HCT116 (cell line): ENCODE measurements around the gene ZBTB39. TPM values are rescaled to one million over a fixed set of nuclear protein-coding genes. Genes with fewer than 3 reads are reported as not detected.

Experiments
- ATAC-seq: fragments of 200-7000 bp; cut with Tn5 transposase; 2 replicates; pipeline ENCODE4 v1.9.1; 2020; ENCODE audit warnings: mild to moderate bottlenecking, moderate library complexity
- BruUV-seq: library from RNA; stranded (reverse); fragments of 400-500 nt; replicated peaks from 2 replicates; lab custom pipeline; 2021; lab: Mats Ljungman, UMichigan
- CTCF ChIA-PET: fragments of 300-600 bp; sonication (Branson Sonifier 250); formaldehyde crosslinking; loops from one replicate; lab custom pipeline; 2021; ENCODE audit warnings: antibody characterized with exemption; lab: Charles Lee
- POLR2A ChIA-PET: fragments of 300-600, 350-600 bp; sonication (Branson Sonifier 250); formaldehyde crosslinking; loops from one replicate; lab custom pipeline; 2021; ENCODE audit warnings: antibody characterized with exemption; lab: Charles Lee
- RAD21 ChIA-PET, 2 experiments: fragments of 300-600 bp; sonication (Branson Sonifier 250); formaldehyde crosslinking; loops; one replicate each; lab custom pipeline; 2023; ENCODE audit warnings: low total read pairs in 2 of 2; ENCODE audit not compliant: uncharacterized antibody in 2 of 2, unreplicated experiment in 2 of 2, low non-redundant PET in 1 of 2; lab: Charles Lee
- DNase-seq: peaks from one replicate; pipeline ENCODE4 v3.0.0-alpha.2; 2010; ENCODE audit warnings: low read depth, low spot score
- H2AFZ ChIP-seq: fragments of 200-600 bp; shearing (Covaris generic), sonication (generic); 2 replicates; pipeline ENCODE4 v1.6.1; 2017; ENCODE audit warnings: low read depth, mixed run types, mixed read lengths, antibody characterized with exemption, low read length; ENCODE audit not compliant: poor library complexity, severe bottlenecking
- H3K27ac ChIP-seq: 2 replicates; pipeline ENCODE4 v1.5.1; 2012; ENCODE audit warnings: low read depth, low read length
- H3K27me3 ChIP-seq: fragments of 200-600 bp; sonication (generic); 2 replicates; pipeline ENCODE4 v1.6.1; 2016; ENCODE audit warnings: mixed run types, low read length, mixed read lengths; ENCODE audit not compliant: insufficient read depth
- H3K36me3 ChIP-seq, 2 experiments: fragments of 200-500 bp in 1 of 2; fragments of 200-600 bp in 1 of 2; sonication (Bioruptor generic) in 1 of 2; sonication (generic) in 1 of 2; 2 replicates each; pipeline versions ENCODE4 v1.5.1 to v1.6.1; 2014 to 2016; ENCODE audit warnings: low read length in 2 of 2, inconsistent platforms in 1 of 2, mixed read lengths in 1 of 2, mixed run types in 1 of 2; ENCODE audit not compliant: insufficient read depth in 2 of 2, control insufficient read depth in 1 of 2
- H3K4me1 ChIP-seq, 2 experiments: fragments of 200-600 bp in 1 of 2; sonication (generic) in 1 of 2; 2 replicates each; pipeline versions ENCODE4 v1.5.1 to v1.6.1; 2012 to 2017; ENCODE audit warnings: low read length in 2 of 2, inconsistent platforms in 1 of 2, mild to moderate bottlenecking in 1 of 2, mixed read lengths in 1 of 2, mixed run types in 1 of 2, moderate library complexity in 1 of 2; ENCODE audit not compliant: insufficient read depth in 2 of 2, control insufficient read depth in 1 of 2
- H3K4me2 ChIP-seq: fragments of 200-600 bp; sonication (generic); 2 replicates; pipeline ENCODE4 v1.6.1; 2017; ENCODE audit warnings: mixed run types, low read length, mixed read lengths
- H3K4me3 ChIP-seq, 2 experiments: fragments of 200-600 bp in 1 of 2; sonication (generic) in 1 of 2; replicated peaks in 1 of 2; 2 replicates each; pipeline ENCODE4 v1.5.1; 2011 to 2016; ENCODE audit warnings: low read length in 2 of 2, control low read depth in 1 of 2, low read depth in 1 of 2, mild to moderate bottlenecking in 1 of 2, mixed read lengths in 1 of 2, mixed run types in 1 of 2
- H3K79me2 ChIP-seq: fragments of 200-600 bp; sonication (generic); 2 replicates; pipeline ENCODE4 v1.6.1; 2017; ENCODE audit warnings: mild to moderate bottlenecking, mixed run types, low read length, moderate library complexity, mixed read lengths; ENCODE audit not compliant: insufficient read depth
- H3K9ac ChIP-seq: fragments of 200-600 bp; sonication (generic); 2 replicates; pipeline ENCODE4 v1.6.1; 2016; ENCODE audit warnings: low read length, mixed read lengths
- H3K9me2 ChIP-seq: fragments of 200-600 bp; sonication (generic), shearing (Covaris generic); 2 replicates; pipeline ENCODE4 v1.6.1; 2017; ENCODE audit warnings: mixed run types, mild to moderate bottlenecking, moderate library complexity; ENCODE audit not compliant: insufficient read depth
- H3K9me3 ChIP-seq, 2 experiments: fragments of 200-500 bp in 1 of 2; fragments of 200-600 bp in 1 of 2; sonication (Bioruptor generic) in 1 of 2; sonication (generic) in 1 of 2; 2 replicates each; pipeline ENCODE4 v1.6.1; 2014 to 2017; ENCODE audit warnings: low read length in 2 of 2, mixed read lengths in 2 of 2, inconsistent platforms in 1 of 2, low read depth in 1 of 2, mild to moderate bottlenecking in 1 of 2, mixed run types in 1 of 2, moderate library complexity in 1 of 2; ENCODE audit not compliant: control insufficient read depth in 1 of 2, insufficient read depth in 1 of 2
- H4K20me1 ChIP-seq: fragments of 200-600 bp; sonication (generic), shearing (Covaris generic); 2 replicates; pipeline ENCODE4 v1.6.1; 2017; ENCODE audit warnings: mixed run types, mild to moderate bottlenecking, moderate library complexity; ENCODE audit not compliant: insufficient read depth
- ATF3 ChIP-seq: IDR thresholded peaks from 2 replicates; pipeline ENCODE4 v1.6.1; 2012
- CEBPB ChIP-seq: IDR thresholded peaks from 2 replicates; pipeline ENCODE4 v1.6.1; 2012; ENCODE audit warnings: low read depth
- ELF1 ChIP-seq: IDR thresholded peaks from 2 replicates; pipeline ENCODE4 v1.6.1; 2012; ENCODE audit warnings: low read depth, borderline replicate concordance
- EZH2 ChIP-seq: fragments of 200-600 bp; sonication (generic); IDR thresholded peaks from 2 replicates; pipeline ENCODE4 v1.6.1; 2017; ENCODE audit warnings: antibody characterized with exemption, mixed run types
- EZH2phosphoT487 ChIP-seq: fragments of 200-600 bp; IDR thresholded peaks from 2 replicates; pipeline ENCODE4 v1.6.1; 2018; ENCODE audit warnings: antibody characterized with exemption, borderline replicate concordance
- FOSL1 ChIP-seq: IDR thresholded peaks from 2 replicates; pipeline ENCODE4 v1.6.1; 2012; ENCODE audit warnings: low read depth
- JUND ChIP-seq: IDR thresholded peaks from 2 replicates; pipeline ENCODE4 v1.6.1; 2012
- MAX ChIP-seq: IDR thresholded peaks from 2 replicates; pipeline ENCODE4 v1.6.1; 2012
- REST ChIP-seq: IDR thresholded peaks from 2 replicates; pipeline ENCODE4 v1.6.1; 2012; ENCODE audit warnings: low read depth
- SP1 ChIP-seq: IDR thresholded peaks from 2 replicates; pipeline ENCODE4 v1.6.1; 2012; ENCODE audit warnings: low read depth
- TCF7L2 ChIP-seq: IDR thresholded peaks from 2 replicates; pipeline ENCODE4 v1.7.0; 2011; ENCODE audit warnings: borderline replicate concordance, inconsistent platforms; ENCODE audit not compliant: insufficient read depth, insufficient read length; ENCODE audit errors: extremely low read depth
- ZBTB33 ChIP-seq: IDR thresholded peaks from 2 replicates; pipeline ENCODE4 v1.6.1; 2011; ENCODE audit warnings: mild to moderate bottlenecking, low read length, moderate library complexity; ENCODE audit not compliant: insufficient replicate concordance; ENCODE audit errors: extremely low read depth
- intact Hi-C: fragments of 100-400 bp; cut with micrococcal nuclease; formaldehyde crosslinking; loops from 2 replicates; pipeline ENCODE4 v1.10.0; 2022
- total RNA-seq: library from RNA; stranded (reverse); gene quantifications from one replicate; pipeline ENCODE4 v1.2.1, GENCODE V29; 2021; ENCODE audit not compliant: unreplicated experiment

Gene ZBTB39
- total RNA-seq, 1 experiment from 2014 or later = 12.3 TPM

GRCh38 chr12:57040211-57040610 lies 33.9 kb upstream of the ZBTB39 start:
- H3K9ac ChIP-seq = no peak overlapping the region
- BruUV-seq = no TSS peak
- no peak for TF ChIP-seq REST
- no peak for TF ChIP-seq EZH2phosphoT487
- TF ChIP-seq CEBPB = no peak
- TF ChIP-seq EZH2 = no peak
- no peak for TF ChIP-seq ZBTB33
- no peak for TF ChIP-seq FOSL1
- TF ChIP-seq TCF7L2 = no peak
- no peak for TF ChIP-seq ATF3
- no peak for TF ChIP-seq MAX
- no peak for TF ChIP-seq JUND
- no peak for TF ChIP-seq ELF1
- TF ChIP-seq SP1 = no peak
- ChIA-PET RAD21 (no interaction called here), CTCF (interaction anchor here (1.0 to 1.9 kb wide), 3 partner anchors 9 to 143 kb away, joined by 3 to 4 read pairs (median 3); partner anchors contain the start of gene MYO1A), POLR2A (interaction anchor here (1.4 kb wide), 1 partner anchor 8 kb away, joined by 3 read pairs; no protein-coding TSS in a partner anchor)
- no peak overlapping the region for H3K4me2 ChIP-seq
- H3K9me3 ChIP-seq = no peaks in the 10 kb centered on the region
- no peak overlapping the region for H3K27ac ChIP-seq
- H3K27me3 ChIP-seq = peaks cover 20% of the 10 kb centered on the region; the same call in 1 of the 2 replicates
- no peak overlapping the region for H2AFZ ChIP-seq
- H3K79me2 ChIP-seq = no peaks in the 10 kb centered on the region
- H3K4me3 ChIP-seq = no peak overlapping the region
- ATAC-seq (no peak), DNase-seq (no peak)
- H3K36me3 ChIP-seq = no peaks in the 10 kb centered on the region
- intact Hi-C loops = no loop called here
- H3K4me1 ChIP-seq = no peaks in the 10 kb centered on the region
- H4K20me1 ChIP-seq = no peaks in the 10 kb centered on the region
- H3K9me2 ChIP-seq = no peaks in the 10 kb centered on the region
